Amniotic stem cell (primary cell): Measurements from ENCODE around the gene SIPA1L3.

ENCODE experiments used
- DNase-seq: peaks from one replicate; lab custom pipeline; 2025; lab: John Stamatoyannopoulos, UW

Gene SIPA1L3

GRCh38 chr19:37948362-37948761, 41.4 kb downstream of the SIPA1L3 start:
- no peak for DNase-seq

GRCh38 chr19:37950471-37951175, 43.6 kb downstream of the SIPA1L3 start:
- no peak for DNase-seq

- no peak for DNase-seq
These were observed 44.8 kb downstream of the SIPA1L3 start for GRCh38 chr19:37951816-37952210.

GRCh38 chr19:37953171-37953917, 46.3 kb downstream of the SIPA1L3 start:
- no peak for DNase-seq

GRCh38 chr19:37953918-37954303, 46.9 kb downstream of the SIPA1L3 start:
- no peak for DNase-seq

- DNase-seq: no peak
These were observed 47.4 kb downstream of the SIPA1L3 start for GRCh38 chr19:37954421-37954874.

- no peak for DNase-seq
These were observed 49.0 kb downstream of the SIPA1L3 start for GRCh38 chr19:37955986-37956385.

- DNase-seq: no peak
These were observed 50.2 kb downstream of the SIPA1L3 start for GRCh38 chr19:37957176-37957575.

- DNase-seq: no peak
These were observed 52.7 kb downstream of the SIPA1L3 start for GRCh38 chr19:37959665-37960114.

- DNase-seq: no peak
These were observed 54.2 kb downstream of the SIPA1L3 start for GRCh38 chr19:37961198-37961597.

- DNase-seq: no peak
These were observed 56.4 kb downstream of the SIPA1L3 start for GRCh38 chr19:37963190-37963936.

GRCh38 chr19:37964109-37964508, 57.1 kb downstream of the SIPA1L3 start:
- DNase-seq: no peak

- no peak for DNase-seq
These were observed 59.2 kb downstream of the SIPA1L3 start for GRCh38 chr19:37966211-37966661.

GRCh38 chr19:37966662-37967231, 59.7 kb downstream of the SIPA1L3 start:
- no peak for DNase-seq

- no peak for DNase-seq
These were observed 62.7 kb downstream of the SIPA1L3 start for GRCh38 chr19:37969695-37970094.

GRCh38 chr19:37970699-37971098, 63.7 kb downstream of the SIPA1L3 start:
- no peak for DNase-seq

GRCh38 chr19:37972803-37973202, 65.8 kb downstream of the SIPA1L3 start:
- DNase-seq: no peak

- no peak for DNase-seq
These were observed 66.7 kb downstream of the SIPA1L3 start for GRCh38 chr19:37973666-37974065.

GRCh38 chr19:37975071-37975470, 68.1 kb downstream of the SIPA1L3 start:
- no peak for DNase-seq

- no peak for DNase-seq
These were observed 68.8 kb downstream of the SIPA1L3 start for GRCh38 chr19:37975596-37976515.

GRCh38 chr19:37977391-37977790, 70.4 kb downstream of the SIPA1L3 start:
- DNase-seq: no peak
